Spleen (tissue), 7 donors: ENCODE results near the gene FLT3LG.

Experiments used
- CTCF ChIP-seq, 11 experiments: fragments of 200-600 bp in 7 of 11; fragments of 450-650 bp in 4 of 11; sonication (generic) in 4 of 11; IDR thresholded peaks in 8 of 11; conservative IDR thresholded peaks in 3 of 11; 1 replicate in 7 of 11; 2 replicates in 4 of 11; pipeline versions ENCODE4 v1.4.0 to v1.8.0; 2016 to 2021; ENCODE audit warnings: antibody characterized with exemption in 11 of 11, inconsistent platforms in 4 of 11, mild to moderate bottlenecking in 1 of 11
- POLR2AphosphoS5 ChIP-seq, 3 donors: sonication (generic); formaldehyde crosslinking; IDR thresholded peaks; one replicate each; pipeline ENCODE4 v1.5.1; 2017; ENCODE audit warnings: antibody characterized with exemption in 3 of 3
- donor health status: DM: no; HTN: no; CAD: no; lungs with moderate emphysema.
- donor health status: DM: no; HTN: no; CAD: no.
- donor health status: DM: no; HTN: no; CAD: no.

GRCh38 chr19:49463960-49464740 is 9.9 kb upstream of the FLT3LG start:
- TF ChIP-seq CTCF (IDR thresholded peaks at IDR 0.05 in 8 of 11, conservative IDR thresholded peaks at IDR 0.05 in 3 of 11) (no peak), POLR2AphosphoS5 (IDR thresholded peaks at IDR 0.05) (peak in 1 of 3 donors; percentile 23)
